Activated CD8-positive, alpha-beta memory T cell treated with anti-CD3 and anti-CD28 coated beads for 1 hour (primary cell): ENCODE results near the gene AFF4.

Experiments
- DNase-seq, 2 donors: peaks; one replicate each; pipeline ENCODE4 v3.0.0-alpha.2; 2020; ENCODE audit warnings: low read depth in 1 of 2; ENCODE audit errors: extremely low read depth in 1 of 2

The AFF4 gene

GRCh38 chr5:132889501-132889900 is 73.9 kb downstream of the AFF4 start:
- DNase-seq, result no peak

DNA sequence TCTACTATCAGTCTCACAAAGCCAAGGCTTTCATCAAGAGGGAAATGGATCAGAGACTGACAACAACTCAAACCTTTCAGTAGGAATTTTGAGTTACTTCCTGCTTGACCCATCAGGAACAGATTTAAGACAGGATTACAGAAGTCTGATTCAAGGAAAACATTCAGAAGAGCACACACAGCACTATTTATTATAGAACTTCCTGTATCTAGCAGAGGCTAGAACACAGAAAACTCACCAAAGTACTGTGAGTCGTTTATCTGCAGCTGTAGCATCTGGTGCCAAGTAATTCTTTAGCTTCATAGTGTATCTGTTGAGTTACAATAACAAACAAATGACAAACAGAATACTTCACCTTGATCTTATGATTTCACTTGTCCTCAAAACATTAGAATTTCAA is 76.2 kb downstream of the AFF4 start:
- DNase-seq, result no peak

DNA sequence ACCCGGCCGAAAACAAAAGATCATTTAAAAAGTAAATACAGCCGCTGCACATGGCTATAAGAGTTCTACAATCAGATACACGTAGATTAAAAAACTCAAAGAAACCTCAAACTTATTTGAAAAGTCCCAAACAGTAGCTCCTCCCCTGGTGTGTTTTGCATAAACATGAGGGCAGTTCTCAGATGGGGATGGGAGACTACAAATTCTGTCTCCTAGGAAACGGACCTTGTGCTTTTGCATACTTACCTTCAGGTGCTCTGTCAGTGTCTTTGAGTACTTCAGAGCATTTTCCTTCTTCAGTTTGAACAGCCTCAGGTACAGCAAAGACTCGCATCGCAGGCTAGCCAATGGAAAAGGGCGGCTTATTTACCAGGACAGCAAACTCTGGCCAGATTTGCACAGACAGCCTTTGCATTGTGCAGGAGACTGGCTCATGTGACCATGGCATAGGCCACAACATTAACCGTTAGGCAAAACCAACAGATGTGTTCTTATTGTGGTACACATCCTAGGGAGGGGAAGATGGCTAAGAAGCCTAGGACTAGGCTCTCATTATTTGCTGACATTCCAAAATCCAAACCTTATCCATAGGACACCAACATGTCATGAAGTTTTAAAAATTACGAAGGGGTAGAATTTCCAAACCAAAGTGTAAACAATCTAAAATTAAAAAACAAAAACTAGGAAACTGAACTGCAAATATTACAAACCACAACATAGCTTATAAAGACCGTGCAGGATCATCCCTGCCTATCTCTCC is 77.2 kb downstream of the AFF4 start:
- DNase-seq, result no peak

DNA sequence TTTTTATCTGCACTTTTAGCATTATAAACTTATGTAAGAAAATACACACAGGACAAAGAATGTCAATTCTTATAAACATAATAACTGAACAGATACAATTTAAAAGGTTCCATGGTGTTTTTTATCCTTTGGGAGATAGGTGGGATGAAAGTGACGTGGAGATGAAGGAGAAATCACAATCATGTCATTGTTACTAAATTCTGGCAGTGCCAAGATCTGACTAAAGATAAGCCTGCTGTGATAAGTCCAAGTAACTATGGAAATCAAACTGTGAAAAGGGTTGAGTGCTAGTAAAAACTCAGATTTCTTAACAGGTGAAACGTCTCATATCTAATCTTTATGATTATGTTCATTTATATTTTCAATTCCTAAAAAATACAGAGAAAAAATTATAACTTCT is 78.9 kb downstream of the AFF4 start:
- no peak for DNase-seq

DNA sequence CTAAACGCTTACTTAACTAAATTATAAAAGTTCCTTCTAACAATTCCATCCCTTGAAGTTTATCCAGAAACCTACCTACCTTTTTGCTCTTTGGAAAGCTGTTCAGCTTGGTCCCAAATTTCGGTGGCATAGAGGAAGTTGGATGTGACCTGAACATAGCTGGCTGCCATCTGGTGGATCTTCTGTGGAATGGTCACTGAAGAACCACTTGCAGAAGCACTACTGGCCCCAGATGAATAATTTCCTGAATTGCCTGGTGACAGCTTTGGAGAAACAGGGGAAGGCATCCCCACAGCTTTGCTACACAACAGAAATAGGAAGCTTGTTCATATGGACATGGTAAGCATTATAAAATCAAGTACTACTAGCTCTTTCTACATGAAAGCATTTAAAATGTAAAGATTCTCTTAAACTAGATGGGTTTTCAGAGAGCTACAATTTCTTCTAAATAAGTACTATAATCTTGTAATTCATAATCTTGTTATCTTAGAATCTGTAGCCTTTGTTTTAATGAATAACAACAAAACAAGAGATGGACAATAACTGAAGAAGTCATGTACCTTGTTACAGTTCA is 80.1 kb downstream of the AFF4 start:
- no peak for DNase-seq

DNA sequence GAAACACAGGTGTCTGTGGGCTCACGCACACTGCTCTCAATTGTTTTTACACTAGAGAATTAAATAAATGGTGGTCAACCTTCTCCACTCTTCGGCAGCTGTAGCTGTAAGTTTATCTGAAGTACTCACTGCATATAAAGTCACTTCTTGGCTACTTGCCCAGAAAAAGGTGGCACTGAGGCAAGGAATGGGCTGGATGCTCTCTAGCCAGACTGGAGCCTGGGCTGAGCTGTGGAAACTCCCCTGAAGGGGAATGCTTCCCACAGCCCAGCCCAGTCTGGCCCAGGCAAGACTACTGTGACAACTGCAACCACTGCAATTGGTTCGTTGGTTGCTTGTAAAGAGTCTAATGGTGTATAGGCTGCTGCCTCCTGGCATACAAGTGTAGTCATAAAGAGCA is 85.5 kb downstream of the AFF4 start:
- no peak for DNase-seq

- no peak for DNase-seq
These were observed 86.0 kb downstream of the AFF4 start for GRCh38 chr5:132877466-132877865.

DNA sequence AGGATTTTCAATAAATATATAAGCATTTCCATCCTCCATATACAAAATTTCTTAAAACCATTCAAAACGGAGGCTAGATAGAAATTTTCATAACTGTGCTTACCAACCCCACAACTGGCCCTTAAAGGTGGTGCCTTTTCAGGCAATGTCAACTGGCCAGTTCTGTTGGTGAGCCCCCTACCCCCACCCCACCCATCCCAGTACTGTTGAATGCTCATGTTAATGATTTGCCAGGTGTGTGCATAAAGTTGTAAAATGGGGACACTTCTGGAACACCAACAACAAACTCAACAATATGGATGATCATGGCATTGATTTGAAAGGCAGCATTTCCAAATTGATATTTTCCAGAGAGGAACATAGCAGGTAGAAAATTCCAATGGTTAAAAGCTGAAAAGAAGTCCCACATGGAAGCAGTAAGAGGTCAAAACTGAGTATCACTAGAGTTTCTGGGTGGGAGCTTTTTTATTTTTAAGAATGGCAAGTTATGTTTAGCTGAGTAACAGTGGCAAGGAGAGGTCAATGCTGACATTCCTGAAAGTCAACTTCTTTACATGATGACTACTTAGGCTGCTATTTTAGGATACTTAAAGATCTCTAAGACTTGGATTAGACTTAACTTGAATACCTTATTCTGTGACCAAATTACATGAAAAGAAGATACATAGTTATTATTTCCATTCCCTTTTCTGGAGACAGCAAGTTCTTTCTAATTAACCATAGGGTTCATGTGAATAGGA is 87.2 kb downstream of the AFF4 start:
- DNase-seq, result no peak

DNA sequence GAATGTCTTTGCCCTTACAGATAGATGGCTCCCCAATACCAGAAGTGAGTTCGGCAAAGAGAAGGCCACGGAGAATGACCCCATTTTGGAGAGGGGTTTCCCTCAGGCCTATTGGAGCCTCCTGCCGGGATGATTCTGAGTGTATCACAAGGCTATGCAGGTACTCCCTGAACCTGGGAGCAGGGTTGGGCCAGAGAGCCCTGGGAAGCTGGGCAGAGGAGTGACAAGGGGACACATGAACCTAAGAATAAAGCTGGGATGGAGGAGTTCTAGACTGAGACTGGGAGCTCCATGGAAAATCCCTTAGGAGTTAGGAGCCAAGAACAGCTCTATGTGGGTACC is 89.5 kb downstream of the AFF4 start:
- no peak for DNase-seq

- DNase-seq, result no peak
These were observed 90.1 kb downstream of the AFF4 start, which contains the start of gene LEAP2 for GRCh38 chr5:132873119-132873929. LEAP2 (plus strand) TSS chr5:132873668; CDS start chr5:132873695, 27 bp downstream.

DNA sequence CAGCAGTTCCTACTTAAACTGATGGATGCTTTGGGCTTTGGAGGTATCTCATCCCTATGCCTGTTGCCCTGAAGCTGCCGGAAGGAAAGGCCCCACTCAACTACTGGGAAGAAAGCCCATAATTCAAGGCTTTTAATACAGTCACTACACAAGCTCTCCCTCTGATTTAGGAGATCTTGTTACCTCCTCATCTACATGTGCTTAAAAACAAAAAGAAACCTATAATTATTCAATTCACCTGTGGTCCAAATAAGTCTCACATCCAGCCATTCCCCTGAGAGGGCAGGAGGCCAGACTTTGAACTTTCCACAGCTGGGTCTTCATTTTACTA is 90.7 kb downstream of the AFF4 start:
- no peak for DNase-seq

GRCh38 chr5:132871459-132872284 is 91.8 kb downstream of the AFF4 start:
- no peak for DNase-seq

DNA sequence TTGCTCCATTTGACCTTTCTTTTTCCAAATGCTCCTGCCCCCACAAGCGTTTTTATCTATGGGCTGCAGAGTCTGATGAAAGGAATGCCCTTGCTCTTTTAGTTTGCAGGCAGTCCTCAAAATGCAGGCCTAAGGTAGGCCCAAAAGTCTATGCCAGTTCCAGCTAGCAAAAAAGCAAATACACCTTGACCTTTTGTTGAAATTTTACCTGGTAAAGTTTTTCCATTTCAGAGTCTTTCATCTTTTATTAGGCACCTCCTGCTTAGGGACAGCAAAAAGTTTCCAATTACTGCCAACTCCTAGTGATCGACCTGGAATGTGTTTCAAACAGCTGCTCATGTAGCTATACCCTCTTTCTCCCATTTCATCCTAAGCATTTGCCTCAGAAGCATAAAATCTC is 92.6 kb downstream of the AFF4 start:
- DNase-seq, result no peak

DNA sequence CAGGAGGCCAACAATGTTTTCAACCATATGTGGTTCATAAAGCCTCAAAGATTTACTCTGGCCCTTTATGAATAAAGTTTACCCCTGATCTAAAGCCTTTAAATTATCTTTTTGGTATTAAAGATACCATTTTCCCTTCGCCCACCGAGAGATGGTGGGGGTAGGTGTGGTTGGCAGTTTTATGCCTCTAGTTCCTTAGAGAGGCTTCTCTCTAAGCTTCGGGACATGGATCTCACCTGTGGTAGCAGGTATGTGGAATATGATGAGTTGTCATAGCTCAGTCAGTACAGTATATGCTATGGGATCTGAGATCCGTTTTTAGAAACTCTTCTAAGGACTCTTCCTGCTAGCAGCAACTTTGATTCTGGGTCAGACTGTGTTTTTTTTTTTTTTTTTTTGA is 94.7 kb downstream of the AFF4 start:
- DNase-seq, result no peak

DNA sequence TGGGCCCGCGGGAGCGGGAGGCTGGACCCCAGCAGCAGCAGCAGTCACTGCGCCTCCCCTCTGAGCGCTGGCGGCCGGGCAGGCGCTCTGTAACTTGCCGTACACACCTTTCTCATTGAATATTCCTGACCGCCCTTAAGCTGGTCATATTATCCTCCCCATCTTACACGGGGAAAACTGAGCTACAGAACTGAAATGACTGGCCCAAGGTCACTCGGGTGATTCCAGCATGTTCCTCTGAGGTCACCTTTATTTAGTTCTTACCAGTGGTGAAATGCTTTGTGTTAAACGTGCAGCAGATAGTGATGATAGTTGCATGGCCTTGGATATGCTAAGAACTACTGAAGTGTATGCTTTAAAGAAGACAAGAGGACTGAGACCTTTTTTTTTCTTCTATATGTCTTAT is 96.4 kb downstream of the AFF4 start:
- DNase-seq, result no peak

DNA sequence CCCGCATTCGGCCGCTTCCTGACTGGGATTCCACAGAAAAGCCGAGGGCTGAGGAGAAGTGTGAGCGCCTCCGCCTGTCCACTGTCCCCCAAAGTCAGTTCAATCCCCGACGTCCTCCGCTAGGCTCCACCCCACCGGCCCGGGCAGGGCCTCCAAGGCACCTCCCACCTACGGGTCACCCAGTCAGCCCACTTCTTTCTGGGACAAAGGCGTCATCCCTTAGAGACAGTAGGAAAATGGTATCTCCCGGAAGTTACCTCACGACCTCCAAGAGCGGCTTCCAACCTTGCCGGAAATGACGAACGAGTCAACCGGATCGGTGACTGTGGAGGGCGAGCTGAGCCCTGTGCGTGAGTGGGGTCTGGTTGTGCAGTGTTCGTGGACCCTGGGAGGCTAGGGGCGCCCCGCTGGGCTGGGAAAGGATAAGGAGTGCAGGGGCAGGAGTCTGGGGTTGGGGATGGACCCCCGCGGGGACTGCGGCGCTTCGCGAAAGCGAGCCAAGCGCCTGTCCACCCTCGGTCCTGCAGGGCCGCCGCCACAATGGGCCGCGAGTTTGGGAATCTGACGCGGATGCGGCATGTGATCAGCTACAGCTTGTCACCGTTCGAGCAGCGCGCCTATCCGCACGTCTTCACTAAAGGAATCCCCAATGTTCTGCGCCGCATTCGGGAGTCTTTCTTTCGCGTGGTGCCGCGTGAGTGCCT is 96.9 kb downstream of the AFF4 start, which contains the start of the genes GDF9 and UQCRQ:
Gene GDF9, minus strand, starts transcription at position 128 of the 704 bp plus-strand sequence. CDS start 1,936 bp downstream, outside the sequence.
Gene UQCRQ, plus strand, starts transcription at position 301 of the 704 bp plus-strand sequence. Its CDS starts 240 bp downstream, at position 541.
- peak; percentile 79 to 80 for DNase-seq

DNA sequence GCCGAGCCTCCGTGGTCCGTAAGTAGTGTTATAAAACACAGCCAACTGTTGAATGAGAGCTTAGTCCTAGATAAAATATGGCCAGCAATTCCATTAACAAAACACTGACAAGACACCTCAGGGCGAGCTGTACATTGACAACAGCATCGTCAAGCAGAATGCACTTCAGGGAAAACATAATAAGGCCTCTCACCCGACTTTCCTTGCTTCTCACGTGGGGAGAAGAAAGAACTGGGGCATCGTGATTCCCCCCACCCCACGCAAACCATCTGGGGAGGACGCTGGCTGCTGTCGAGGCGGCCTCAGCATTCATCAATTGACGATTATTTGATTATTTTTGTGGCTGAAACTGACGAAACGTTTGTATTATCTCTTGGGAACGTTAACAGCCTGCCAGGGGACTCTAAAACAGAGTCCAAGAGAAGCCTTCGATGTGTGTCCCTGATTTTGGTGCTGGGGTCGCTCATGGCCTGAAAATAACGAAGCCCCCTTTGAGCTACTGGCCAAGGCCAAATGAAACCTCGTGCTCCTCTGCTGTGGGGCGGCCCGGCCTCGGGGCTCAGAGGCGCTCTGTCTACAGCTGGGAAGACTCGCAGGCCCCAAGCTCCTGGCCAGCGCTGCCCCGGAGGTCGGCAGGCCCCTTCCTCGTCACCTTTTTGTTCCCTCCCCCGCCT is 97.6 kb downstream of the AFF4 start:
- no peak for DNase-seq

DNA sequence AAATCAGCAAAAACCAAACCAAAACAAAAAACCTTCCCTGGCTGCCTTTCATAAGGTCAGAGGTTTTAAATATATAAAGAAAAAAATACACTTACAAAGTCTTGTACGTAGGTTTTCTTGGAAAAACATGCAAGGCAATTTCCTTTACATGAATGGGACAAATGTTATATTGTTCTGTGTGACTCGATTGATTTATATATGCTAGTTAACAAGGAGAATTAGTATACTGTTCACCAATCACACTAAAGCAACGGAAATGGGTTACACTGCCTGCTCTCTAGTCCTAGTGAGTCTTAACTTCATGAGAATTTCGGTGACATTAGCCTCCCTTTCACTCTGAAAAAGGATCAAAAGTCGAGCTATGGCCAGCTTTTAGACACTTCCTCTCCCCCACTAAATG is 102.7 kb downstream of the AFF4 start:
- no peak for DNase-seq

DNA sequence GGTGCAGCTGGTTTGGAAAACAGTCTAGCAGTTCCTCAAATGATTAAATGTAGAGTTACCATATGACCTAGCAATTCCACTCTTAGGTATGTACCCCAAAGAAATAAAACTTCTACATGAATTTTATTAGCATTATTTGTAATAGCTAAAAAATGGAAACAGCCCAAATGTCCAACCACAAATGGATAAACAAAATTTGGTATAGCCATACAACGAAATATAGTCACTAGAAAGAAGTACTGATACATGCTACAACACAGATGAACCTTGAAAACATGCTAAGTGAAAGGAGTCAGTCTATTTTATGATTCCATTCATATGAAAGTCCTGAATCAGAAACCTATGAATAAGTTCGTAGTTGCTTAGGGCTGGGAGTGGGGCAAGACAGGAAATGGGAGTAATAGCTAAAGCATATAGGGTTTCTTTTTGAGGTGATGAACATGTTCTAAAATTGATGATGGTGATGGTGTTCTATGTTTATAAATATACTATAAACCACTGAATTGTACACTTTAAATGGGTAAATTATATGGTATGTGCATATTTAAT is 103.5 kb downstream of the AFF4 start:
- DNase-seq, result no peak
